GM18526 (cell line): Measurements from ENCODE around the gene FCHO1.

ENCODE experiments used
- POLR2A ChIP-seq: IDR thresholded peaks from 3 replicates; pipeline ENCODE4 v1.6.1; 2011; ENCODE audit not compliant: insufficient read length; ENCODE audit errors: extremely low read depth

The FCHO1 gene

DNA sequence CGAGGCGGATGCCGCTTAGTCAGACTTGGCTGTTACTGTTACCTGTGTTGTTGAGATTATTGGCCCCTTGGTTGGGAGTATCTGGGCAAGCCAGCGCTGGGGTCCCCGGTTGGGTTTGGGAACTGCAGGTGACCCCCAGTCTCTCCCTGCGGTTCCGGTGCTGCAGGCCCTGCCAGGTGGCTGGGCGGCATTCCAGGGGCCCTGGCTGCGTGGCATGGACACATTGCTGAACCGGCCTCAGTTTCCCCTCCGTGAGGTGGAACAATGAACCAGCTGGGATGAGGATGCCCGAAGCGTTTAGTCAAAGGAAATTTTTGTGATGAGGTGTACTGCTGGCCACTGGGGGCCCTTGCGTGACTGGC, 44.2 kb downstream of the FCHO1 start:
- no peak for TF ChIP-seq POLR2A

DNA sequence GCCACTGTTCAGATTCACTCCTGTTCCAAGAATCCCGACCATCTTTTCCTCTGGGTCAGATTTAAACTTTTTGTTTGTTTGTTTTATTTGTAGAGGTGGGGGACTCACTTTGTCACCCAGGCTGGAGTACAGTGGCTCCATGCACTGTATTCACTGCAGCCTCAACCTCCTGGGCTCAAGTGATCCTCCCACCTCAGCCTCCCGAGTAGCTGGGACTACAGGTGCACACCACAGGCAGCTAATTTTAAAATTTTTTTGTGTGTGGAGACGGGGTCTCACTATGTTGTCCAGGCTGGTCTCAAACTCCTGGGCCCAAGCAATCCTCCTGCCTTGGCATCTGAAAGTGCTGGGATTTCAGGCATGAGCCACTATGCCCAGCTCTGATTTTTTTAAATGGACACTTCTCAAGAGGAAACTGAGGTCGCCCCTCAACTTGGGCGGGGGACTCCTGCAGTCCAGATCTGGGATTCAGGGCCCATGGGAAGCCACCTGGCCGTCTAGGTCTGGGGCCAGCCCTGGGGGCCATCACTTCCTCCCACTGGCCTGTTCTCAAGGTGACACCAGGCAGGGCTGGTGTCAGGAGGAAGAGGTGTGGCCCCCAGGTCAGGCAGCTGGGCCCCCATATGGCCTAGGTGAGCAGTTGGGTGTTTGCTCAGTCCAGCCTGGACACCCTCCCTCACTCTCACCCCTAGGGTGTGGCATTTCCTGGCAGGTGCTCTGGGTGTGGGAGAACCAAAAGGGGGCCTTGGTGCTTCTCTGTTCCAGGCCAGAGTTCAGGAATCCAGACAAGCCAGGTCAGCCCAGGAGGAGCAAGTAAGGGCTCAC, 44.9 kb downstream of the FCHO1 start:
- no peak for TF ChIP-seq POLR2A

DNA sequence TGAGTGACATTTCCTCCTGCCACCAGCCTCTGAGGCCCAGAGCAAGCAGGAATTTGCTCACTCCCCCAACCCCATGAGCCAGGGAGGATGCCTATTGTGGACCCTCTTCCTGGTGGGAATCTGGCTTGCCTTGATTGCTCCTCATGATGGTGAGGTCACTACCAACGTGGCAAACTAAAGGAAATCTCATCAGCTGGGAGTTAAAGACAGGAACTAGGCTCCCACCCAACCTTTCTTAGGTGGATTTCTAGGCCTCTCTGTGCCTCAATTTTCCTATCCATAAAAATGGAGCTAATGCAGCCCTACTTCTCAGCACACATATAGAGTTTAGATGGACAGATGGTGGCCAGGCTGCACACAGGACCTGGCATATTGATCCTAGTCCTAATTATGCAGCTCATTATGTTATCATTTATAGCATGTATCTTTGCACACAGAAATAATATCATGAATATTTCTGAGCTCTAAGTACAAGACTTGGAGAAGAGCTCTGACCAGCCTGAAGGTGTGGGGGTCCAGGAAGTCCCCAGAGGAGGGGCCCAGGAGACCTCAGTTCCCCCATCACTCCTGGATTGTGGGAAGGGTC, 45.7 kb downstream of the FCHO1 start:
- no peak for TF ChIP-seq POLR2A

- no peak for TF ChIP-seq POLR2A
Measured at GRCh38 chr19:17797424-17798201, 46.3 kb downstream of the FCHO1 start.

DNA sequence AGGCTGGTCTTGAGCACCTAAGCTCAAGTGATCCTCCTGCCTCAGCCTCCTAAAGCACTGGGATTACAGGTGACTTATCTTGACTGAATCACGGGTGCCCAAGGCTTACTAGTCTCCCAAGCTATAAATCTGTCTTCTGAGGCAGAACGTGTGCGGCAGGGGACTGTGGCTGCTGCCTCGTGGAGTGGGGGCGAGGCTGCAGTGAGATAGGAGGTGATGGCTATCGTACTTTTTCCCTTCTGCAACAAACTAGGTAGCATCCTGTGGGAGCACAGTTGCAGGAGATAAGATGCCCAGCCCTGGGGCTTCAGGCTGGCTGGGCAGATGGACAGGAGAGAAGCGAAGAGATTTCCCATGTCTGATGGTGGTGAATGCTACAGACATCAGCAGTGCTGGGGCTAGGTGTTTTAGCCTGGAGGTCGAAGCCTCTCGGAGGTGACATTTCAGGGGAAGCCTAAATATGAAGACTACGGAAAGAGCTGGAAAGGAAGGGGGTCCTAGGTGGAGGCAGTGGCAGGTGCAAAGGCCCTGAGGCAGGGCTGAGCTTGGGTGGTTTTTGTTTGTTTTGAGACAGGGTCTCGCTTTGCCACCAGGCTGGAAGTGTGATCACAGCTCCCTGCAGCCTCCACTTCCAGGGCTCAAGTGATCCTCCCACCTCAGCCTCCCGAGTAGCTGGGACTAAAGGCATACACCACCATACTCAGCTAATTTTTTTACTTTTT, 51.0 kb downstream of the FCHO1 start:
- no peak for TF ChIP-seq POLR2A

GRCh38 chr19:17803264-17803896, 52.1 kb downstream of the FCHO1 start:
- TF ChIP-seq POLR2A, result no peak

- no peak for TF ChIP-seq POLR2A
Measured at GRCh38 chr19:17805427-17805826, 54.1 kb downstream of the FCHO1 start.

DNA sequence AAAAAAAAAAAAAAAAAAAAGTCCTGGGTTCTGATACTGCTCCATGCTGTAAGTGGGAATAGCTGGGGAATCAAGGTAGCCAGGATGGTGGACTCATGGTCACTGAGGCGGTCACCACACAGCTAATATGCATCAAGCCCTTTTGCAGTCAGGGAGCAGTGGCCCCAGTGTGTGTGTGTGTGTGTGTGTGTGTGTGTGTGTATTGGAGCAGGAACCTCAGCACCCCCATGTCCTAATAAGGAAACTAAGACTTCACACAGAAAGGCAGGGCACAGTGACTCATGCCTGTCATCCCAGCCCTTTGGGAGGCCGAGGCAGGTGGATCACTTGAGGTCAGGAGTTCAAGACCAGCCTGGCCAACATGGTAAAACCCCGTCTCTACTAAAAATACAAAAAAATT, 55.7 kb downstream of the FCHO1 start:
- no peak for TF ChIP-seq POLR2A

GRCh38 chr19:17807731-17808316, 56.5 kb downstream of the FCHO1 start:
- TF ChIP-seq POLR2A, result no peak

DNA sequence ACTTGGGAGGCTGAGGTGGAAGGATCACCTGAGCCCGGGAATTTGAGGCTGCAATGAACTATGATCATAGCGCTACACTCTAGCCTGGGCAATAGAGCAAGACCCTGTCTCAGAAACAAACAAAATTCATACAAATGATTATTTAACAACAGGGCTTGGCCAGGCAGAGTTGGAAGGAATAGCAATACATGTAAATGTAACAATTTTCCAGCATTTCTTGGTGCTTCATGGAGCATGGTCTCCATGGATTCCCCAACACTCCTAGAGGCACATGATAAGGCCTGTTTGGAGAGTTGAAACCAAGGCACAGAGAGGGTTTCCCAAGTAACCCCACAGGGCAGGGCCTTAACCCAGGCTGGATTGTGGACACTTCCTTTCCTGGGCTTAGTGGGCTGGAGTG, 59.8 kb downstream of the FCHO1 start:
- no peak for TF ChIP-seq POLR2A

- TF ChIP-seq POLR2A, result no peak
Measured at GRCh38 chr19:17811681-17812080, 60.4 kb downstream of the FCHO1 start.

DNA sequence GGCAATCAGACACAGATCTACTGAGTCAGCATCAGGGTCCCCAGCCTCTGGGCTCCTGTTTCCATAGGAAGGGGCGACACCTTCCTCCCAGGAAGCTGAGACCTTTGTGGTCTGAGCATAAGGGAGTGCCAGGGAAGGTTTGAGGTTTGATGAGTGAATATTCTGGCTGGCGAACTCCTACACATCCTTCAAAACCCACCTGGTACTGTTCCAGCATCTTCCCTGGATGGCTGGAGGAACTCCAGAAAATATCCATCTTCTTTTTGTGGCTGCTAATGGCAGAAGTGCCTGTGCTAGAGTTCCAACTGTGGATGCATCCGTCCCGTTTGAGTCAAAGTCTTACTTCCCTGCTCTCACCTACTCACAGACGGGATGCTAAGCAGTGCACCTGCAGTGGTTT, 60.8 kb downstream of the FCHO1 start:
- no peak for TF ChIP-seq POLR2A

- no peak for TF ChIP-seq POLR2A
Measured at GRCh38 chr19:17817668-17818363, 66.5 kb downstream of the FCHO1 start.

DNA sequence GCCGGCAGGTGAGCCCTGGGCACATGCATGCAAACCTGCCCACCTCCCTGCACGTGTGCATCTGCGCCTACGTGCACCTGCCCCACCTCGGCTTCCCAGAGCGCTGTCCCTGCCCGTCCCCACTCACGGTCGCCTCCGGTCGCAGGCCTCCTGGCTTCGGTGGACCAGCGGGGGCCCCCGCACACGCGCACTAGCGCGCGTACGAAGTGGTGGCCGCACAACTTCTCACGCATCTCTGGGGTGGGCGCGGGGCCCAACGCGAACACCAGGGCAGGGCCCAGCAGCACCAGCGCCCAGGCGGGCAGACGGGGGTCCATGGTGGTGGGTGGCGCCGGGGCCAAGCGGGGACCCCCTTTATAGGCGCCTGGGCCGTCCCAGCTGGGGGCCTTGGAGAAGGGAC, 69.9 kb downstream of the FCHO1 start, which contains the start of gene INSL3:
INSL3 (minus strand) TSS at position 330 of the 400 bp plus-strand sequence; CDS start at position 317, 13 bp downstream.
- TF ChIP-seq POLR2A, result no peak
